HG03025 (cell line): Measurements from ENCODE around the gene KRT85.
"Not testable (repeated sequence)": the region's sequence is repeated elsewhere in the genome, so short reads cannot be mapped to it uniquely, and the experiment has no call there.

Experiments
- ATAC-seq: cut with Tn5 transposase; IDR thresholded peaks from one replicate; pipeline ENCODE4 v1.9.1; 2021; ENCODE audit warnings: mild to moderate bottlenecking, moderate library complexity; ENCODE audit not compliant: unreplicated experiment, low FRiP score

The KRT85 gene

GRCh38 chr12:52366738-52367485, at the start of gene KRT85:
Gene KRT85, minus strand, starts transcription at chr12:52367481. Its CDS starts 76 bp downstream, at chr12:52367405.
- ATAC-seq: no peak

GRCh38 chr12:52416795-52417194, 49.5 kb upstream of the KRT85 start:
- ATAC-seq: no peak

- ATAC-seq: no peak
Observed at GRCh38 chr12:52415870-52416750, 48.8 kb upstream of the KRT85 start.

- ATAC-seq: no peak
Observed at GRCh38 chr12:52414936-52415335, 47.7 kb upstream of the KRT85 start.

GRCh38 chr12:52413782-52414345, 46.6 kb upstream of the KRT85 start:
- ATAC-seq: no peak

- no peak for ATAC-seq
Observed at GRCh38 chr12:52413202-52413601, 45.9 kb upstream of the KRT85 start.

DNA sequence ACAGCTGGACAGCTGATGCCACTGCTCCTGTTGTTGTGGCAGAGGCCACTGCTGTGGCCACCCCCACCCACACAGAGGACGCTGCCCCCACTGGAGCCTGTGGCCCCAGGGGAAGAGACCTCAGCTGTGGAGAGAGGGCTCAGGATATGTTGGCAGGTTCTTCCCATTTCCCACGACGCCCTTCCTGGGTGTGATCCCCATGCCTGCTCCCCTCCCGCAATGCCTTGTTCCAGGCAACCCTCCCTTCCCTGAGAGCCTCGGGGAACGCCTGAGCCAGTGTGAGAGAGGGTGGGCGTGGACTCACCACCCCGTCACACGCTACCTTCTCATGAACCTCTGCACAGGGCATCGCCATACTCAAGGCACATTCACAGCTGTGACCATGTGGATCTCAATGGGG, 44.5 kb upstream of the KRT85 start:
- ATAC-seq: no peak

- not testable (repeated sequence) for ATAC-seq
Observed at GRCh38 chr12:52410589-52411248, 43.4 kb upstream of the KRT85 start.

GRCh38 chr12:52407918-52408317, 40.6 kb upstream of the KRT85 start:
- ATAC-seq: no peak

- ATAC-seq: no peak
Observed at GRCh38 chr12:52405922-52406385, 38.7 kb upstream of the KRT85 start, which contains the start of gene KRT82. Gene KRT82, minus strand, starts transcription at chr12:52406335. Its CDS starts 58 bp downstream, at chr12:52406277.

DNA sequence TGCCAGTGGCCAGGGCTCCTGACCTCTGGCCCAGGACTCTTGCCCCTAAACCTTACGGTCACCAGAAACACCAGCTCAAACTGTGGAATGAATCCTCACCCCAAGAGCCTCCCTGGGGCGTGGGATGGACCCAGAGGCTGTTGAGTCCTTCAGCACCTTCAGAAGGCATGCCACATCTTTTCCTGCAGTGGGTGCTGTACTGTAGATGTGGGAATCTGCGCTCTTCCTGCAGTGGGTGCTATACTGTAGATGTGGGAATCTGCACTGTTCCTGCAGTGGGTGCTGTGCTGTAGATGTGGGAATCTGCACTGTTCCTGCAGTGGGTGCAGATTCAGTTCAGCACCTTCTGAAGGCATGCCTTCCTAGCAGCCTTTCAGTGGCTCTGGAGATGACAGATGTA, 37.7 kb upstream of the KRT85 start:
- no peak for ATAC-seq

DNA sequence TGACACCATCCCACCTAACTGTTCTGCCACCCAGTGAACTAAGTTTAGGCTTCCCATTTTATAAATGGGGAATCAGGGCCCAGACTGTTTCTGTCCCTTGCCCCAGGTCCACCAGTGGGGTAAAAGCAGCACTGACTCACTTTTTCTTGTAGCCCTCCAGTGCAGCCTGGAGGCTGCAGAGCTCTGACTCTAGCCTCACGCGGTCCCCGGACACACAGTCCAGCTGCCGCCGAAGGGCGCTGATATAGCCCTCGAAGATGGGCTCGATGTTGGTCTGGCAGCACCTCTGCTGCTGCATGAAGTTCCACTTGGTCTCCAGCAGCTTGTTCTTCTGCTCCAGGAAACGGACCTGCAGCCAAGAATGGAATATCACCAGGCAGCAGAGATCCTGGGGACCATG, 36.3 kb upstream of the KRT85 start:
- ATAC-seq: no peak

GRCh38 chr12:52402873-52403540, 35.7 kb upstream of the KRT85 start:
- ATAC-seq: no peak

DNA sequence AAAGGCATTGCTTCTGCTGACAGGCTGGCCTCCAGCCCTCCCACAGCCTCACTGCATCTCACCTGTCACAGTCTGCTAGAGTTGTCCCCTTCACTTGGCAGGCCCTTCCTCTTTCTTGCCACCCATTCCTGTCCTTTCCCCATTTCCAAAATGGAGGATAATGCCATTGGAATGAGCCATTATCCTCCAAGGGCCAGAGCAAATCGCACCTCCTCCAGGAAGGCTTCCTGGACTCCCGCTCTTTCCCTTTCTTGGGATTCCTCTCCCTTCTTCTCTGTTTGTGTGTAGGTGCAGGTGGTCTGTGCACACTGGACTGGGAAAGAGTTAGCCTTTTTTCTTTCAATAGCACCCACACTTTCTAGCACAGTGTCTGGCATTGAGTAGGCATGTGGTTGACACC, 35.1 kb upstream of the KRT85 start:
- no peak for ATAC-seq

- no peak for ATAC-seq
Observed at GRCh38 chr12:52401926-52402325, 34.6 kb upstream of the KRT85 start.

DNA sequence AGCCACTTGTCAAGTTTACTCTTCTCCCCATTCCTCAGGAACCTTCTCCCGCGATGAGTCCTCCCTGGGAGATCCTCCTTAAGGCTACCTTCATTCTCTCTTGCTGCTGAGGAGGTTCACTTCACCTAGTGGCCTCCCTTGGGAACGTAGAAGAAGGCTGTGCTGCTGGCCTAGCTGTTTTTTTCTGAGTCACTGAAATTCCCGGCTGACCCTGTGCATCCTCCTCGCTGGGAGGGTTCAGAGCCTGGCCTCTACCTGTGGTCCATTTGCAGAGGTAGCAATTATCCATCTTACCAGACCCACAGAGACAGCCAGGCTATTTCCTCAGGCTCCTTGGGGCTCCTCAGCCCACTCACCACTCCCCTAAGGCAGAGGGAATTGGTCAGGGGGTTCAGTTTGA, 34.2 kb upstream of the KRT85 start:
- ATAC-seq: no peak

- no peak for ATAC-seq
Observed at GRCh38 chr12:52400906-52401305, 33.6 kb upstream of the KRT85 start.

- no peak for ATAC-seq
Observed at GRCh38 chr12:52399756-52400155, 32.5 kb upstream of the KRT85 start.

- no peak for ATAC-seq
Observed at GRCh38 chr12:52398176-52398575, 30.9 kb upstream of the KRT85 start.

DNA sequence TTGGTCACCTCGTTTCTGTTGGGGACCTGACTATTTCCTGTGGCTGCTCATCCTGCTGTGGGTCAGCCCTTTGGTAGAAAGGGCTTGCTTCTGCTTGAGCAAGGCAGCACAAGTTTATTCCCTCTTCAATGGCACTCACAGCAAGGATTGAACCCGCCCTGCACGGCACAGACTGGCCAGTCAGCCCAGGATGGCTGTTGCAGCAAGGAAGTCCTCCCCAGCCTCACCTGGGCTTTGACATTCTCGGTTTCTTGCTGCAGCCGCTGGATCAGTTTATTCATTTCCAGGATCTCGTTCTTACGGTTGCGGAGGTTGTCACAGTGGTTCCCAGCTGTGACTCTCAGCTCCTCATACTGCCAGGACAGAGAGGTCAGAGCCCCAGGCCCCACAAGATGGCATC, 29.4 kb upstream of the KRT85 start:
- ATAC-seq: no peak
